NCI-H2081 (cell line): ENCODE results near the gene CREB3L2.

ENCODE experiments used
- DNase-seq, 2 experiments: peaks; one replicate each; lab custom pipeline; 2025; lab: John Stamatoyannopoulos, UW

Gene CREB3L2

DNA sequence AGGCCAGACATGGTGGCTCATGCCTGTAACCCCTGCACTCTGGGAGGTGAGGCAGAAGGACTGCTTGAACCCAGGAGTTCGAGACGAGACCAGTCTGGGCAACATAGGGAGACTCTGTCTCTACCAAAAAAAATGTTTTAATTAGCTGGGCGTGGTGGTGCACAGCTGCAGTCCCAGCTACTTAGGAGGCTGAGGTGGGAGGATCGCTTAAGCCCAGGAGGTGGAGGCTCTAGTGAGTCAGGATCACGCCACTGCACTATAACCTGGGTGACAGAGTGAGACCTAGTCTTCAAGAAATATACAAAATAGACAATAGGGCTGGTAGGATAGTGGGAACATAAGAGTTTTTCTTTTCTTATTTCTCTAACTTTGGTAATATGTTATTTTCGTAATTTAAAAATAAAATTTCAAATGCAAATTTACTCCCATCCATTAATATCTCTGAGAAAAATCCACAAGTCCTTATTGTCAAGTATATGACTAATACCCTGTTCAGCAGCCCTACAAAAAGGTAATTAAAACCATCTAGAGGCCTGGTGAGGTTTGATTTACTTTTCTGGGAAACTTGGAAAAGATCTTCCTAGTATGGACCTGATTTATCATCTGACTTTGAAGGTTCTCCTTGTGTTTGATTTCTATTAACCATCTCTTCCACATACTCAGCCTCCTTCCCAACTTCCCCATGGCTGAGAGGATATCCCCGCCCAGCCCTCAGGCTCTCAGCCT is 50.0 kb downstream of the CREB3L2 start:
- DNase-seq, result no peak

DNA sequence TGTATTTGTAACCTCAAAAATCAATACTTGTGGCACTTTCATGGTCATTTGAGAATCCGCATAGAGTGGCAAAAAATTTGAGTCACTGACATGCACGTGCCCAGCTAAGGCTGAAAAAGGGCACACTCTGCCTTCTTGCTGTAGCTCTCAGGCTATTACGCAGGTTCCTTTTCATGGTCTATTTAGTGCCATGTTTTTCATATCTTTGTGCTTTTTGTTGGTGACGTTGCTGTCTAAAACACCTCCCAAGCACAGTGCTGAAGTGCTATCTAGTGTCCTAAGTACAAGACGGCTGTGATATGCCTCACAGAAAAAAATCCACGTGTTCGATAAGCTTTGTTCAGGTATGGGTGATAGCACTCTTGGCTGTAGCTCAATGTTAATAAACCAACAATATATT is 50.9 kb downstream of the CREB3L2 start:
- no peak for DNase-seq

GRCh38 chr7:137950263-137950621 is 51.6 kb downstream of the CREB3L2 start:
- DNase-seq, result no peak

GRCh38 chr7:137949416-137950262 is 52.2 kb downstream of the CREB3L2 start:
- DNase-seq, result no peak

GRCh38 chr7:137948845-137949330 is 53.0 kb downstream of the CREB3L2 start:
- DNase-seq, result no peak

GRCh38 chr7:137948083-137948844 is 53.6 kb downstream of the CREB3L2 start:
- DNase-seq, result no peak

GRCh38 chr7:137947046-137947445 is 54.8 kb downstream of the CREB3L2 start:
- DNase-seq, result no peak

DNA sequence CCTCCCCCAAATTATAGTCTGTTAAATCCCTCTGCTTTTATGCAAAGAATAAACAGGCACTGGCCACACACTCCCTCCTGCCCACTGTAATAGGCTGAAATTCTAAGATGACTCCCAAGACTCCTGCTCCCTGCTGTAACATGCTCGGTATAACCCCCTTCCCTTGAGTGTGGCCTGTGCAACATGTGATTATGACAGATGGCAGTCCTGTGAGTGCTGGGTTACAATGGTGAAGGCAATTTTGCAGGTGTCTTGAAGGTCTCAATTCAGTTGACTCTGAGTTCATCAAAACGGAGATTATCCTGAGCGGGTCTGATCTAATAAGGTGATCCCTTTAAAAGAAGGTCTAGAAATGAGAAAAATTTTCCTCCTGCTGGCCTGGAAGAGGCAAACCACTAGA is 55.9 kb downstream of the CREB3L2 start:
- DNase-seq, result no peak

DNA sequence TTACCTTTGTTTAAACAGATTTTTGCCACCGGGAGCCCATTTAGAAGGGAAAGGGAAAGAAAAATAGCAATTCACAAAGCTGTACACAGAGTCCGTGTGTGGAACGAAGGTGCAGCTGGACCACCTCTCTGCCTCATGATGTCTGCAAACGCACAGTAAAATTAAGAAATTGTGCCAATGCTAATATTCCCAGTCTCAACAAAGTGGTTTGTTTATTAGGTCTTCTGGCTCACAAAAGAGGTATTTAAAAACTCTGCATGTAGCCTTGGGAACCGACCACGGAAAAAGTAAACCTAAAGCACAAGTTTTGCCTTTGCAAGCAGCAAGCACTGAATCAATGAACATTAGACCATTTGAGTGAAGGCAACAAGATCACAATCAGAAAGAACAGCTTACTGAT is 57.7 kb downstream of the CREB3L2 start:
- no peak for DNase-seq

- no peak for DNase-seq
Observed at GRCh38 chr7:137943132-137943551, 58.7 kb downstream of the CREB3L2 start.

GRCh38 chr7:137942484-137943115 is 59.3 kb downstream of the CREB3L2 start:
- DNase-seq, result no peak

DNA sequence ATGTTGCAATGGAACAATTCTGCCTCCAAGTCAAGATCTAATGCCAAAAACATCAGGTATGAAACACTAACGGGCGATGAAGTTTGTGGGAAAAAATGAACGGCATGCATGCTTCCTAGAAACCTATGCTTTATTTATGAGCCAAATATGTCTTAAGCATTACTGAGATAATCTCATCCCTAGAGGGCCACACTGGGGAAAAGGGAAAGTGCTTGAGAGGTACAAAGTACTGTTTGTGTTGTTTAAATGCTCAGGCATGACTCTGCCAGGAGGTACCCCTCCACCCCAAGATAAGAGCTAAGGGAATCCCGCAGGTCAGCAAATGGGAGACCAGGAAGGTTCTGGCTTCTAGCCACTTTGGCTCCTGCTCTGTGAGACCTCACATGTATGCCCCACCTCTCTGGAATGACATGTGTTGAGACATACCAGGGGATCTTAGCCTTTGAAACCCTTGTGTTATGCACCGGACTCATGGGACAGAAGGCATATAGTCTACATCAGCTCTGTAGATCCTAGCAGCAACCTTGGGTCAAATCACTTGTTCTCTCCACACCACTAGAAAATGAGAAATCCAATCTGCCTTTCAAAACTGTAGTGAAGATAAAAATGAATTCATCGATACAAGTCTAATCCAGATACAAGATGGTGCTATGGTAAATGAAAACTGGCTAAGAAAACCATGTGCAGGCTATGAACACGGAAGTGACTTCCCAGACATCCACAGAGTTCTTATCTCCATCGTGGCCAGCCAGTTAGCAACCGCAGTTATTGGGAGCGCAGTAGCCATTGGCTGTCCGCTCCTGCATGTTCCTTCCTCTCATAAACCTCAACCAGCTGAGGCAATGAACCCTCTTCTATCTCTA is 61.0 kb downstream of the CREB3L2 start:
- no peak for DNase-seq

- no peak for DNase-seq
Observed at GRCh38 chr7:137940218-137940617, 61.7 kb downstream of the CREB3L2 start.

DNA sequence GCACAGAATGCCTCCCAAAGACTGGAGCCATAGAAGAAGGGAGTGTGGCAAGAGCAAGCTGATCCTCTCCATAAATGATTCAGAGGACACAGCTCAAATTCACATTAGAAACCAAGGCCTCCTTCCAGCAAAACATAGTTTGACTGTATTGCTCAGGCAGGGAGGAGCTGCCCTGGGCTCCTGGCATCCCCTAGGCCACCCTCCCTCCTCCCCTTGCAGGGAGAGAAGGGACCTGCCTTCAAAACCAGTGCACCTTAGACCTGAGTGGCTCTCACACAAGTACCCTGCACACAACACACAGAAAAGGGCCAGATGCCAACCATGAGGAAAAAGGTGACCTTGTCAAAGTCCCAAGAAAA is 64.7 kb downstream of the CREB3L2 start:
- DNase-seq, result no peak

GRCh38 chr7:137936509-137937201 is 65.2 kb downstream of the CREB3L2 start:
- no peak for DNase-seq

DNA sequence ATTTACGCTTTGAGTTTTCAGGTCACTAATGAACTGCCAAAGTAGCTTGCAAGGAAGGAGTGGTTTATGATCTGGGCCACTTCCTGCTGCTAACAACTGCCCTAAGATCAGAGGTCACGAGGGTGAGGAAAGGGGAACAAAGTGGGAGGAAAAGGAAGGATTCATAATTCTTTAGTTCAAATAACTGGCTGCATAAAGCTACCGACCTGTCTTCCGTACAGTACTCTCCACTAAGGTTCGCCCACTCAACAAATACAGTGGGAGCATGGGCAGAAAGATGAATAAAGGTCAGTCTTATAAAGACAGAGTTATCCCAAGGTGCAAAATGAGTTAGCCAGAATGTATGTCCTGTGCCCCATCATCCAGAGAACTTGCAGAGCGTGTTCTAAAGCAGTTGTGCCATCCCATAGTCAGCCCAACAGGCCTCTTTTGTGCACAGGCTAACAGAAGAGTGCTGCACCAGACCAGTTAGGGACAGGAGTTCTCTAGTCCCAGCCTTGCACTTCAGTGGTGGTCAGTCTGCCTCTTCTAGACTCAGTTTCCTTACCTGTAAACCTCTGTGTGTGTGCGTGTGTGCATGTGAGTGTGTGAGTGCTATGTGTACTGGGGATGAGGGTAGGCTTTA is 65.9 kb downstream of the CREB3L2 start:
- DNase-seq, result no peak

DNA sequence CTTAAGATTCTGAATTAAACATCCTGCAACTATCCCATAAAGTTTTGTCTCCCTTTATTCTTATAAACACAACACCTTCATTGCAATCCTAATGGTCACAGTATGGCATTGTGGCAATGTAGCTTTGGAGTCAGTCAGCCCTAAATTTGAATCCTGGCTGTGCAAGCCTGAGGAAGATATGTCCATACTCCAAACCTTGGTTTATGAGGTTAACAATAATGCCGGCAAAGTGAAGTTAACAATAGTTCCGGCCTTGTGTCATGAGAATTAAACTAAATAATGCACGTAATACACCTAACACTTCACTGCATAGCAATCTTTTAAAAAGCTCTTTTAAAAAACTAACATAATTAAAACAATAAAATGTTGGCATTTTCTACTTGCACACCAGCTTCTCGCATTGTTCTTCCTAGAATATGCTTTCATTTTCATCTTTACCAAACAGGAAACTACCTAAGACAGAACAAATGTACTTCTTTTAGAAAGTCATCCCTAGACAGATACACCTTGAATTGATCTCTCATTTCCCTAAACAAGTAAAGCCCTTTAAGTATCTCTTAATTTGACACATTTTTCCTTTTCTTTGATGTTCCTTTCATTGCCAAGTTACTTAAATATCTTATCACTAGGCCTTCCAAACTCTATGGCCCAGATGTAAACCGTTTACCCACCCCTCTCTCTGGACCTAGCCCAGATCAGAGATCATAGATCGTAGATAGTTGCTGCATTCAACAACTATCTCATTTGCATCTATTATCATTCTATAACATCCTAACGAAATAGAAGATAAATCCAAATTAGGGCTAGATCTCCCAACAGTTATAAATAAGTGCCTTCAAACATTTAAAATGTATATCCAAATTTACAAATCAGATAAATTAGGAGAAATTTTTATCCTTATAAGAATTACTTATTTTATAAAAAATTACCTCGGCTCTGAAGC is 66.7 kb downstream of the CREB3L2 start:
- no peak for DNase-seq

DNA sequence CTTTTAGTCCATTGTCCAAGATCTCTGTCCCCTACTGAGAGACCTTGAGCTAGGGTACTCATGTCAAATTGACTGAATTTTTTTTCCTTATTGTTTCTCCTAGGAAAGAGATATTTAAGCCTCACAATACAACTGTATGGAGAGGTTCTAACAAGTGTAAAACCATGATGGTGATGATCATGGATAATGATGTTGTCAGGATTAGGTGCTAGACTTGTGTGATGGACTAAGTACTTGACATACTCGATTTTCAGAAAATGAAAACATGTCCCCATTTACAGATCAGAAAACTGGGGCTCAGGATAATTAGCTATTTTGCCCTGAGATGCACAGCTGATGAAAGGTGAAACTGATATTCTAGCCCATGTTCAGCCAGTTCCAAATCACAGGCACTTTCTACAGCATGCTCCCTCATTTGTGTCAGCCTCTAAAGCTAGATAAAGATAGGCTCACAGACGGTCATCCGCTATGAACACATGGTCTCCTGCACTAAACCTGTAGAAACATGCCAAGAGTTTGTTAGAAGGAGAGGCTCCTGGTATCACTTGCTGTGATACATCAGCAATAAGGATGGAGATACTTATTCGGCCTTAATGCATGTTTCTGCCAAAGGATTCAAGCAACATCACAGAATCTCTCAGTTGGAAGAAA is 67.6 kb downstream of the CREB3L2 start:
- no peak for DNase-seq
